IPS-20b (cell line): Measurements from ENCODE around the gene TNIP1.

Experiments used
- H3K27ac ChIP-seq: one replicate; pipeline ENCODE4 v1.5.1; 2013; ENCODE audit warnings: low read length
- H3K27me3 ChIP-seq: 2 replicates; pipeline ENCODE4 v1.6.1; 2013; ENCODE audit warnings: mild to moderate bottlenecking, low read length, inconsistent platforms; ENCODE audit not compliant: insufficient read depth
- H3K36me3 ChIP-seq: 2 replicates; pipeline ENCODE4 v1.6.1; 2013; ENCODE audit warnings: low read depth, mild to moderate bottlenecking, inconsistent platforms, low read length, moderate library complexity; ENCODE audit not compliant: insufficient read depth
- H3K4me1 ChIP-seq: 2 replicates; pipeline ENCODE4 v1.6.1; 2013; ENCODE audit warnings: mild to moderate bottlenecking, control low read depth, inconsistent platforms, low read length, moderate library complexity; ENCODE audit not compliant: insufficient read depth
- H3K4me3 ChIP-seq: 2 replicates; pipeline ENCODE4 v1.5.1; 2013; ENCODE audit warnings: mild to moderate bottlenecking, low read length, inconsistent platforms
- H3K9ac ChIP-seq: 2 replicates; pipeline ENCODE4 v1.6.1; 2013; ENCODE audit warnings: low read depth, mild to moderate bottlenecking, inconsistent platforms, low read length, moderate library complexity
- H3K9me3 ChIP-seq: 2 replicates; pipeline ENCODE4 v1.6.1; 2013; ENCODE audit warnings: mild to moderate bottlenecking, low read depth, low read length, inconsistent platforms; ENCODE audit not compliant: insufficient read depth

The TNIP1 gene

GRCh38 chr5:151031554-151031953 lies 49.3 kb downstream of the TNIP1 start:
- H3K27ac ChIP-seq = no peak overlapping the region
- H3K27me3 ChIP-seq = no peaks in the 10 kb centered on the region
- no peak overlapping the region for H3K9ac ChIP-seq
- H3K9me3 ChIP-seq = no peaks in the 10 kb centered on the region
- no peaks in the 10 kb centered on the region for H3K4me1 ChIP-seq
- peaks cover 33% of the 10 kb centered on the region for H3K36me3 ChIP-seq
- no peak overlapping the region for H3K4me3 ChIP-seq

GRCh38 chr5:151030379-151030778 lies 50.5 kb downstream of the TNIP1 start:
- Histone ChIP-seq H3K9me3 (no peaks in the 10 kb centered on the region), H3K27me3 (no peaks in the 10 kb centered on the region), H3K4me3 (no peak overlapping the region), H3K4me1 (no peaks in the 10 kb centered on the region), H3K27ac (no peak overlapping the region), H3K9ac (no peak overlapping the region; the same call in 1 of the 2 replicates), H3K36me3 (peaks cover 28% of the 10 kb centered on the region)

- Histone ChIP-seq H3K36me3 (peaks cover 28% of the 10 kb centered on the region), H3K4me1 (no peaks in the 10 kb centered on the region), H3K9ac (no peak overlapping the region), H3K4me3 (no peak overlapping the region), H3K27me3 (no peaks in the 10 kb centered on the region), H3K9me3 (no peaks in the 10 kb centered on the region), H3K27ac (no peak overlapping the region)
Measured at GRCh38 chr5:151030056-151030336, 50.8 kb downstream of the TNIP1 start.

- Histone ChIP-seq H3K4me3 (no peak overlapping the region), H3K9me3 (no peaks in the 10 kb centered on the region), H3K9ac (no peak overlapping the region), H3K4me1 (no peaks in the 10 kb centered on the region), H3K36me3 (peaks cover 23% of the 10 kb centered on the region), H3K27ac (no peak overlapping the region), H3K27me3 (no peaks in the 10 kb centered on the region)
Measured at GRCh38 chr5:151029179-151030055, 51.4 kb downstream of the TNIP1 start.

- no peaks in the 10 kb centered on the region for H3K9me3 ChIP-seq
- H3K9ac ChIP-seq = no peak overlapping the region
- no peaks in the 10 kb centered on the region for H3K4me1 ChIP-seq
- H3K4me3 ChIP-seq = no peak overlapping the region
- H3K36me3 ChIP-seq = peaks cover 20% of the 10 kb centered on the region
- no peaks in the 10 kb centered on the region for H3K27me3 ChIP-seq
- no peak overlapping the region for H3K27ac ChIP-seq
Measured at GRCh38 chr5:151028717-151029116, 52.1 kb downstream of the TNIP1 start.

GRCh38 chr5:151027961-151028479 lies 52.8 kb downstream of the TNIP1 start:
- H3K9ac ChIP-seq = no peak overlapping the region
- H3K27me3 ChIP-seq = no peaks in the 10 kb centered on the region
- no peak overlapping the region for H3K4me3 ChIP-seq
- no peak overlapping the region for H3K27ac ChIP-seq
- peaks cover 20% of the 10 kb centered on the region for H3K36me3 ChIP-seq
- H3K9me3 ChIP-seq = no peaks in the 10 kb centered on the region
- no peaks in the 10 kb centered on the region for H3K4me1 ChIP-seq

- Histone ChIP-seq H3K27me3 (peaks cover 6% of the 10 kb centered on the region), H3K27ac (no peak overlapping the region), H3K4me1 (no peaks in the 10 kb centered on the region), H3K9me3 (no peaks in the 10 kb centered on the region), H3K9ac (no peak overlapping the region), H3K36me3 (peaks cover 13% of the 10 kb centered on the region; the same call in 1 of the 2 replicates), H3K4me3 (no peak overlapping the region)
Measured at GRCh38 chr5:151026679-151027078, 54.2 kb downstream of the TNIP1 start.

GRCh38 chr5:151026088-151026487 lies 54.7 kb downstream of the TNIP1 start:
- peaks cover 3% of the 10 kb centered on the region; the same call in 1 of the 2 replicates for H3K4me1 ChIP-seq
- no peak overlapping the region for H3K27ac ChIP-seq
- peaks cover 12% of the 10 kb centered on the region for H3K27me3 ChIP-seq
- H3K4me3 ChIP-seq = no peak overlapping the region
- H3K9ac ChIP-seq = no peak overlapping the region
- no peaks in the 10 kb centered on the region for H3K9me3 ChIP-seq
- H3K36me3 ChIP-seq = peaks cover 13% of the 10 kb centered on the region; the same call in 1 of the 2 replicates

GRCh38 chr5:151025250-151025606 lies 55.6 kb downstream of the TNIP1 start:
- no peak overlapping the region for H3K9ac ChIP-seq
- no peak overlapping the region for H3K4me3 ChIP-seq
- H3K27ac ChIP-seq = no peak overlapping the region
- peaks cover 13% of the 10 kb centered on the region; the same call in 1 of the 2 replicates for H3K36me3 ChIP-seq
- peaks cover 4% of the 10 kb centered on the region; the same call in 1 of the 2 replicates for H3K4me1 ChIP-seq
- H3K27me3 ChIP-seq = peaks cover 18% of the 10 kb centered on the region
- H3K9me3 ChIP-seq = no peaks in the 10 kb centered on the region

GRCh38 chr5:151024440-151025249 lies 56.2 kb downstream of the TNIP1 start:
- Histone ChIP-seq H3K9ac (no peak overlapping the region), H3K9me3 (no peaks in the 10 kb centered on the region), H3K4me3 (no peak overlapping the region), H3K27me3 (peaks cover 22% of the 10 kb centered on the region), H3K4me1 (peaks cover 4% of the 10 kb centered on the region; the same call in 1 of the 2 replicates), H3K27ac (no peak overlapping the region), H3K36me3 (peaks cover 13% of the 10 kb centered on the region; the same call in 1 of the 2 replicates)

- Histone ChIP-seq H3K4me3 (no peak overlapping the region), H3K36me3 (peaks cover 12% of the 10 kb centered on the region; the same call in 1 of the 2 replicates), H3K27ac (no peak overlapping the region), H3K4me1 (peaks cover 4% of the 10 kb centered on the region; the same call in 1 of the 2 replicates), H3K27me3 (peaks cover 31% of the 10 kb centered on the region), H3K9ac (no peak overlapping the region), H3K9me3 (no peaks in the 10 kb centered on the region)
Measured at GRCh38 chr5:151023651-151024050, 57.2 kb downstream of the TNIP1 start.
